ENCODE results near the gene CEP112.
A peak's percentile ranks its signal among the peaks of the same experiment; 100 is the strongest.

Gene CEP112

DNA sequence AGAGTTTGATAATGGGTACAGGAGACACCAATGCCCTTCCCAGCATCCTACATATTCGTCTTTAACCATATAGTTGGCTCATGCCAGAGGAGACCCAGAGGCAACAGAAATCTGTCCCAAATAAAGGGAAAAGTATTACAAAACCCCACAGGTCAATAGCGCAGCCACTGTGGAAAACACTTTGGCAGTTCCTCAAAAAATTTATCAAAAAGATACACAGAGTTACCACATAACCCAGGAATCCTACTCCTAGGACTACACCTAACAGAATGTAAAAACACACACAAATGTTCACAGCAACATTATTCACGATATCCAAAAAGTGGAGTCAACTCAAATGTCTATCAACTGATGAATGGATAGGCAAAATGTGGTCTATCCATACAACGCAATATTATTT, 135.8 kb downstream of the CEP112 start:
- no peak for DNase-seq

DNA sequence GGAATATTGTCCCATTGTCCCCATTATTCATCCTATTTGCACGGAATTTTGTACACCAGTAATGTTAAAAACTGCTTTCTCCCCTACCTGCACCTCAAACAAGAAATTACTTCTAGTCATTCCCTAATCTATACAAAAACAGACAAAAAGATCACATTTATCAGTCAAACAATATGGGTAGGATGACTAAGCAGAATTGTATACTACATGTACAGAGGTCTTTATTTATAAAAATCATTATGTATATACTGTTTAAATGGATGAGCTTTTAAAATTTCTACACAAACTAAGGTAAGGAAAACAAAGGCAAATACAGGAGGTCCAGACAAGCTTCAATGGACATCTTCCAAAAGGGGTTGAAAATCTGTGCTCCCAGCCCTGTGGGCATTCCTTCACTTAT, 137.7 kb downstream of the CEP112 start:
- no peak for DNase-seq

DNA sequence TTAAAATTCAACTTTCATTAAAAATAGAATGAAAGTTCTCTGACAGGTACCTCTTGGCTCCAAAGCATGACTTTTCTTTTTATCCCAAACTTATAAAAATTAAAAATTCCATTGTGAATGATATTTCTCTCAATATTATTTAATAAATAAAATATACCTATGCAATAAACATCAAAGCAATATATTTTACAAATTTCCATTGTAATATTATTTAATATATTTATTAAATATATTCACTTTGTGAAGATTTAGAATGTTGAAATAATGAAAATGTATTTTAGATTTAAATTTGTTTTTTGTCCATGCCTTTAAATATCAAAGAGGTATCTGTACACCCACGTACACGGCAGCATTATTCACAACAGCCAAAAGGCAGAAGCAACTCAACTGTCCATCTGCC, 147.8 kb downstream of the CEP112 start:
- DNase-seq, result no peak

- no peak for DNase-seq
Observed at GRCh38 chr17:66043419-66043818, 148.5 kb downstream of the CEP112 start.

DNA sequence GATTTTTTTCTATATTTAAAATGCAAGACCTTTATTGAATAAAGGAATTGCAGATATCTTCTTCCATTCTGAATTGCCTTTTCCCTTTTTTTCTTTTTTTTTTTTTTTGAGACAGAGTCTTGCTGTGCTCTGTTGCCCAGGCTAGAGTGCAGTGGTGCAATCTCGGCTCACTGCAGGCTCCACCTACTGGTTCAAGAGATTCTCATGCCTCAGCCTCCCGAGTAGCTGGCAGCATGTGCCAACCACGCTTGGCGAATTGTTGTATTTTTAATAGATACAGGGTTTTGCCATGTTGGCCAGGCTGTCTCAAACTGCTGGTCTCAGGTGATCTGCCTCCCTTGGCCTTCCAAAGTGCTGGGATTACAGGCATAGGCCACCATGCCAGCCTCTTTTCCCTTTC, 151.5 kb downstream of the CEP112 start:
- DNase-seq, result no peak

DNA sequence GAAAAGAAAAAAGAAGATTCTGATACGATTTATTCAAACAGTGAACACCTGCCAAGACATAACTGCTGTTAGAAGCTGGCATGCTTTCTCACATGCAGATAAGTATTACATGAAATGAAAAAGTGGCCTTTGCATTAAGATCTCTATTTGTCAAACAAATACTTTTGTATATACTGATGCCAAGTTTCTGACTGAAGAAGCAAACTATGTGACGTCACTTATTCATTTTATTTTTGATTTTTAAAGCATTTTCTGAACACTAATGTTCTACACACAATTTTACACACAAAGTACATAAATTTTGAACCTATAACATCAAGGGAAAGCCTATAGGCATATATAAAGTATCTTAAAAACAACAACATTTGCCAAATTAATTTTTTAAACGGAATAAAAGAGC, 153.8 kb downstream of the CEP112 start:
- no peak for DNase-seq

GRCh38 chr17:66037221-66037620, 154.7 kb downstream of the CEP112 start:
- DNase-seq, result no peak

GRCh38 chr17:66032082-66032712, 159.7 kb downstream of the CEP112 start:
- no peak for DNase-seq

DNA sequence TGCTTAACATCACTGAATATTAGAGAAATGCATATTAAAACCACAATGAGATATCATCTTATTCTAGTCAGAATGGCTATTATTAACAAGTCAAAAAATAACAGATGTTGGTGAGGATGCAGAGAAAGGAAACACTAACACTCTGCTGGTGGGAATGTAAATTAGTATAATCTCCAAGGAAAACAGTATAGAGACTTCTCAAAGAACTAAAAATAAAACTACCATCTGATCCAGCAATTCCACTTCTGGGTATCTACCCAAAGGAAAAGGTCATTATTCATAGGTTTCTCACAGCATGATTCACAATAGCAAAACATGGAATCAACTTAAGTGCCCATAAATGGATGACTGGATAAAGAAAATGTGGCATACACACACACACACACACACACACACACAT, 166.4 kb downstream of the CEP112 start:
- no peak for DNase-seq

DNA sequence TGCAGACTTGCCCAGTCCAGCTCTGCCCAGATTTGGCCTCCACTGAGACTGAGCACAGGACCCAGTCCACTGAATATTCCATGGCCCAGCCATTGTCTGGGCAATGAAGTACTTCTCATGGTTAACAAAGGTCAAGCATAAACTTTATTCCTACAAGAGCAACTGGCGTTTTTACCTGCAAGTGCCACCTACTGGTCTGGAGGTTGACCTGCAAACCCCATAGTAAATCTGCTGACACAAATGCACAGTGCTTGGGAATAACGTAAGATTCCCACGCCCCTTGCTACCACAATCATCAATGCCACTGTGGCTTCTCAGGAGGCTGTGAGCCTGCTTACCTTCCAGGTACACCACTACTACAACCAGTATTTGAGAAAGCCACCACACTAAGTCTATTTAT, 170.2 kb downstream of the CEP112 start:
- DNase-seq, result no peak

DNA sequence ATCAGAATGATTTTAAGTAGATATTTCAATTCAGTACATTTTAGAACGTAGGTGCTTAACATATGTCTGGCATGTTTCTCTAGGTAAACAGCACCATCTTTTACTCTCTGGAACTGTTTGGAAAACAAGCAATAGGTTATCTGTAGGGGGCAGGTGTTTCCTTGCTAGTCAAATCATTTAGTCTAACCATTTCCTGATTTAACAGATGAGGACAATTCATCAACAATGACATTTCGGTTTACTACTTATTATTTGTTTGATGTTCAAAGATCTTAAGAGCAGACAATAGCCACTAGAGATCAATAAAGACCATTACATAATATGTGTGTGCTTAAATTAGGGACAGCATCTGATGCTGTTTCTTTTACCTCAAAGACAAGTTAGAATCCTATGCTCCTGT, 173.1 kb downstream of the CEP112 start:
- DNase-seq, result no peak

- no peak for DNase-seq
Observed at GRCh38 chr17:66016231-66016630, 175.7 kb downstream of the CEP112 start.

DNA sequence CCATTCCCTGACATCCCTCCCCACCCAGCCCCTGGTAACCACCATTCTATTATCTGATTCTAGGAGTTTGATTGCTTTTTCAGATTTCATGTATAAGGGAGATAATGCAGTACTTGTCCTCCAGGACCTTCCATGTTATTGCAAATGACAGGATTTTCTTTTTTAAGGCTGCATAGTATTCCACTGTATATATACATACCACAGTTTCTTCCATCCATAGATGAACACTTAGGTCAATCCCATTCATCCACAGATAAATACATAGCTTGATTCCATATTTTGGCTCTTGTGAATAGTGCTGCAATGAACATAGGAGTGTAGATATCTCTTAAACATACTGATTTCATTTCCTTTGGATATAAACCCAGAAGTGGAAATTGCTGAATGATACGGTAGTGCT, 183.3 kb downstream of the CEP112 start:
- DNase-seq, result no peak

DNA sequence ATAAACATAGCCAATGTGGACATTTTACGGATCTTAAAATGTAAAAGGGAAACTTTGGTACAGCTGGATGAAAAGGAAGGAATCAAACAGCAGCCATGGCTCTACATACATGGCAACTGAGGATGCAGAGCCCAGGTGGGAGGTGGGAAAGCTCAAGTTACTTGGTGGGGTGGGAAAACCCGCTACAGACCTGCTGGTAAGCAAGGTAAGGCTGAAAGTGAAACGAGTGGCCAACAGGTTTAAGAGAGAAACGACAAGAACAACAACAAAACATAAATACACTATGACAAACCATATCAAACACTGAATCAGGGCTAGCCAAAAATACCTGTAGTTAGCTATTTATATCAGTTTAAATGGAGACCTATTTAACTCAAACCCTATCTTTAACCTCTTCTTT, 185.3 kb downstream of the CEP112 start:
- DNase-seq, result no peak

DNA sequence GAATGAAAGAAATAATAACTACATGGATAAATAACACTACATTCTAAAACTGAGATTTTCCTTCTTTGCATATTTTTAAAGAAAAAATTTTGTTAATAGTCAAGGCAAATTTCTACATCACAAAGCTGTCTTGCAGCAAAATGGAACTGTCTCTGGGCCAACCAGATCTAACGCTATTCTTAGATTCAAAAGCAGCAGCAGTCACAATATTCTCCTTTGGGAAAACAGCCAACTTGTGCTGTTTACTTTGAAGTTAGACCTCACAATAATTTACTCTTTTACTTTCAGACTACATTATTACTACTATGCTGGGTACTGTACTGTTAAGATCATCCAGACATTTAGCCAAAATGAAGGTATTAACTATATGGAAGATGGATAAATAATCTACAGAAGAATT, 189.1 kb downstream of the CEP112 start:
- DNase-seq, result no peak

DNA sequence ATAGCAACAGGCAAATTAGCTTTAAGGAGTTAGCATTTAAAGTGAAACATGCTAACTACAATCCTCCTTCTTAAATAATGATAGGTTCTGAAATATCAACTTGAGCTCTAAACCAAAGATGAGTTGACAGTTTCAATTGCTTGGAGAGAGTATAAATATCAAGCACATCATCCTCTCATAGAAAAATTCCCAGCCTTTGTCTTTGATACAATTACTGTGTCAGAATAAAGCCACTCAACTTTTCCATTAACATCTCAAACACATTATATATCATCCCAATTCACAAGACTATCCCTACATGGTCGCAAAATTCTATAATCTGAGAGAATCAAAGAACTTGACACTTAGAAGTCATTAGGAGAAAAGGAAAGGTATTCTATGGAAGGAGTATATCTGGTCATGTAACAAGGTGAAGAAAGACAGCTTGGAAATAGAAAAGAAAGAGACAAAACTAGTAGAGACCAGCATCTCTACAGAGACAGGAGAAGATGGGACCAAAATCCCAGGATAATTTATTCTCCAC, 189.8 kb downstream of the CEP112 start:
- DNase-seq, result no peak

GRCh38 chr17:66000216-66000615, 191.7 kb downstream of the CEP112 start:
- no peak for DNase-seq

DNA sequence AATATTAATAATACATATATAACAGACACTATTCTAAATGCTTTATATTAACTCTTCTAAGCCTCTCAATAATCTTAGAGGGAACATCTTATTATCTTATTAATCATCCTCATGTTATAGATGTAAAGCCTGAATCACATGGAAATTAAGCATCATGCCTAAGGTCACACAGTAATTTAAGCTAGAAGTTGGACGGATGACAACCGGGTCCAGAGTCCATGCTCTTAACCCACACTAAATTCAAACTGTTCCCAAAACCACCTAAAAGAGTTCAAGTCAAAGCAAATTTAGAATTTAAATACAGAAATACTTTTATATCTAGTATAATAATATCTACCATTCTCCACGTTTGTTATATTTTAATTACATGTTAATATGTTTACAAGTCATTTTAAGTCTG, 193.3 kb downstream of the CEP112 start:
- DNase-seq, result no peak

GRCh38 chr17:65994679-65995078, 197.3 kb downstream of the CEP112 start:
- DNase-seq, result no peak

GRCh38 chr17:65994114-65994513, 197.8 kb downstream of the CEP112 start:
- DNase-seq, result no peak

GRCh38 chr17:65990593-65990992, 201.3 kb downstream of the CEP112 start:
- DNase-seq, result no peak

DNA sequence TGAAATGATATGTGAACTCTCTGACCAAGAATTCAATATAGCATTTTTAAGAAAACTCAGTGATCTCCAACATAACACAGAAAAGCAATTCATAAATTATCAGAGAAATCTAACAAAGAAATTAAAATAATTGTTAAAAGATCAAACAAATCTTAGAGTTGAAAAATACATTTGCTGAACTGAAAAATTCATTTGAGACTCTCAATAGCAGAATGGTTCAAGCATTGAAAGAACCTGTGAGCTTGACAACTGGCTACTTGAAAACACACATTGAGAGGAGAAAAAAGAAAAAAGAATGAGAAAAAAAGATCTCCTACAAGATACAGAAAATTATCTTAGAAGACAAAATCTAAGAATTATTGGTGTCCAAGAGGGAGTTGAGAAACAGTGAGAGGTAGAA, 203.5 kb downstream of the CEP112 start:
- no peak for DNase-seq

DNA sequence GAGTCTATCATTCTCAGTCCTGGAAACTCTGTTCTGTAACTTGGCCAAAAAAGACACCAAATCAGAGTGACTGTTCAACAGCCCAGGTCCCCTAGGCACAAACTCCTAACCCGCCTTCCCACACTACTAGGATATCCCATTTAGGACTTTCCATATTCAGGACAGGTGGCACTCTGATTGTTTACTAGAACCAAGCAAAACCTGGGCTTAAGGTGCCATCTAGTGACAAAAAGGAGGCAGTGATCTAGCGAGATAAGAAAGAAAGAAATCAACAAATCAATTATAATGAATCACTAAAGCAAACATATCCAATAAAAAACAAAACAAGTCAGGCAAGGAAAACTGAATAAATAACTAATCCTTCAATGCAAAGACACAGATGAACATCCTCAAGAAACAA, 203.9 kb downstream of the CEP112 start:
- peak; percentile 1 for DNase-seq

DNA sequence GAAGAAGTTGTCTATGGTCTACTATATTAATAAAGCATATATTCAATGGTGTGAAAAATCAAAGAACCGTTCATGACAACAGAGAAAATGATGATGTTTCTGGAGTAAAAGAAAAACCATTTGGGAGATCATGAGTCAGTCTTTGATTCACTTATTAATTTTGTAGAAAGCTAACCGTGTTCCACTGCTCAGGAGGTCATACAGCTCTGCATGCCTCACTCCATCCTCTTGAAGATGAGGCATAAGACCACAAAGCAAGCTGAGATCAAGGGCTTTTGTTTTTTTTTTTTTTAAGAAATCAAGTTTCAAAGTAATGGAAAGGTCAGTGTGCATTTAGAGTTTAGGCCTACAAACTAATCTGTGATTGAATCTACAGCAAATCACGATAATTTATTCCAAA, 206.4 kb downstream of the CEP112 start:
- DNase-seq, result no peak

DNA sequence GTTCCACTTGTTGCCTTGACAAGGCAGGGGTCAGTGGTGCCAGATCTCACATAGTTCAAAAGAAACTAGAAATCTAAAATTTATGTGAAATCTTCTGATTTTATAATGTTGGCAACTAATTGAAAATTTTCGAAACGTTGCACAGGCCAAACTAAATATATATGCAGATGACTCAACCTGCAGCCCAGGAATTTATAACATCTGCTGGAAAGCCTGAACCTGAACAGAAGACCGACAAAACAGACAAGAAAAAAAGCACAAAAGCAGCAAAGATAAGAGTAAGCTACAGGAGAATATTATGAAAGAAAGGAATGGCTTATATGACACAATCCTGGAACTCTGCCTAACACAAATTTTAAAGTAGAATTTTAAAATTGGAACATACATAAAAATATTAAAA, 207.6 kb downstream of the CEP112 start:
- DNase-seq, result no peak

DNA sequence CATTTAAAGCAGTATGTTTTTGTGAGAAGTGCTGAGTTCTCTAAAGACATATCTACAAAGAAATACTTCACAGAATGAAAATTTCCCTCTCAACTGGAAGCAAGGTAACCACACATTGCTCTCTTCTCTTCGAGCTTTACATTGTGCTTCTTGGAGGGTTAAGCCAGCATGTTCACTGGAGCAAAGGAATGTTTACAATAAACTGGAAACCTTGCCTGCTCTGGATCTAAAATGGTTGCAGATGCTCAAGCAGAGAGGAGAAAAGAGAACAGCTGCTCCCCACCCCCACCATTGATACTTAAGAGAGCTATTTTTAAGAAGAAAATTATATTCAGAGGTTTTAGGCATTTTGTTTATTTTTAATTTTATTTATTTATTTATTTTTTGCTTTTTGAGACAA, 213.1 kb downstream of the CEP112 start:
- no peak for DNase-seq

All from kidney glomerular epithelial cell (primary cell).